ENCODE measurements around the gene RSU1. TPM values are rescaled to one million over a fixed set of nuclear protein-coding genes. Genes with fewer than 3 reads are reported as not detected.

The RSU1 gene
- total and polyA plus RNA-seq, 4 donors, result 46.6 to 84.1 (median 68.1) TPM

DNA sequence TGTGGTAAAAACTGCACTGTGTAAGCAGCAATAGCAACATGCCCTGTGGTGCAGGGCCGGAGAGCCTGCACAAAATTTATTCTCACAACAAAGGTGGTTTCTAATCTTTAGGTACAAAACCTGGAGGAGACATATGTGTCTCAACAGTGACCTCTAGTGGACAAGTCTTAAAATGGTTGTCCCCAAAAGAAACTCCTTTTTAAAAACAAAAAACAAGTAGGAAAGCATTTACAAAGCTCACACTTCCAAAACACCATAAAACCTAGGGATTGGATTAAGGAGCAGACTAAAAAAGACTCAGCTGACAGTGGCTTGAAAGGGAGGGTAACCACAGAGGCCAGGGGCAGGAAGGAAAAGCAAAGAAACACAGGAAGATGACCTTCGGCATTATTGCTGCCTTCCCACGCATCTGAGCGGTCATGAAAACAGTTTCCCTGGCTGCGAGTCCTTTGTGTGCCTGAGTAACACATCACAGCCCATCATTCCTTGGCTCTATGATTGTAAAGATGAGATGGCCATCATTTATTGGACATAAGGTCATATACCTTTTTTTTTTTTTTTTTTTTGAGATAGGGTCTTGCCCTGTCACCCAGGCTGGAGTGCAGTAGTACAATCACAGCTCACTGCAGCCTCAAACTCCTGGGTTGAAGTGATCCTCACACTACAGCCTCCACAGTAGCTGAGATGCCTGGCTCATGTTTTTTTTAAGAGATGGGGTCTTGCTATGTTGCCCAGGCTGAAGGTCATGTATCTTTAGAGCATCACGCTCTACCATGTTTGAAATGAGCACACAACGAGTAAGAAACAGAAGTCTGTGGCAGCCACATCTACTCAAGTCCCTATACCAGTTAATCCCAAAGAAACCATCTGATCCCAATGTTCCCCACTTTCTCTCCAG, 39.5 kb downstream of the RSU1 start:
- no peak overlapping the region for H3K27ac ChIP-seq (ENCODE audit: low read depth, low read length)
- no peaks in the 10 kb centered on the region for H3K27me3 ChIP-seq (ENCODE audit: control insufficient read depth, insufficient read depth, low read length)
- H3K36me3 ChIP-seq (ENCODE audit: control insufficient read depth, insufficient read depth, low read length), result peaks cover 3% of the 10 kb centered on the region
- DNase-seq (ENCODE audit: low read depth in 4 of 6, low spot score in 6 of 6), result peak; percentile 38 to 95 (median 52)
- no peaks in the 10 kb centered on the region for H3K9me3 ChIP-seq (ENCODE audit: control insufficient read depth, insufficient read depth, low read length)
- no peaks in the 10 kb centered on the region for H3K4me1 ChIP-seq (ENCODE audit: control insufficient read depth, insufficient read depth, low read length)
- 100% methylated on average over 1 of the region's 7 CpGs for WGBS (ENCODE audit: insufficient coverage)
- no peak overlapping the region for H3K4me3 ChIP-seq (ENCODE audit: low read depth, low read length)

DNA sequence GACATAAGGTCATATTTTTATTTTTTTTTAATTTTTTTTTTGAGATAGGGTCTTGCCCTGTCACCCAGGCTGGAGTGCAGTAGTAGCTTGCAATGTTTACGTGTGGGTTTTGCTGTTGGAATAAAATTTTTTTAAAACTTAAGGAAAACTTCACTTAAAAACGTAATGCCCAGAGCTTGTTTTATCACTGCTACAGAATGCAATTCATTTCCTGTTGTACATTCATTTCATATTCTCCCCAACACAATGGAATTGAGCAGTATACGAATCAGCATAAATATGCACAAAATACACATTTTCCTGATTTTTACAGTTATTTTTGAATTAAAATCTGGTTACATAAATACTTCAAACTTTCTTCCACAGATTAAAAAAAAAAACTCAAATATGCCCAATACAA, 40.3 kb downstream of the RSU1 start:
- no peak overlapping the region for H3K27ac ChIP-seq (ENCODE audit: low read depth, low read length)
- peaks cover 3% of the 10 kb centered on the region for H3K36me3 ChIP-seq (ENCODE audit: control insufficient read depth, insufficient read depth, low read length)
- no peaks in the 10 kb centered on the region for H3K9me3 ChIP-seq (ENCODE audit: control insufficient read depth, insufficient read depth, low read length)
- no CpG with 5 or more reads among the region's 3 CpGs for WGBS (ENCODE audit: insufficient coverage)
- H3K4me3 ChIP-seq (ENCODE audit: low read depth, low read length), result no peak overlapping the region
- no peaks in the 10 kb centered on the region for H3K27me3 ChIP-seq (ENCODE audit: control insufficient read depth, insufficient read depth, low read length)
- DNase-seq (ENCODE audit: low read depth in 4 of 6, low spot score in 6 of 6), result no peak
- H3K4me1 ChIP-seq (ENCODE audit: control insufficient read depth, insufficient read depth, low read length), result no peaks in the 10 kb centered on the region

DNA sequence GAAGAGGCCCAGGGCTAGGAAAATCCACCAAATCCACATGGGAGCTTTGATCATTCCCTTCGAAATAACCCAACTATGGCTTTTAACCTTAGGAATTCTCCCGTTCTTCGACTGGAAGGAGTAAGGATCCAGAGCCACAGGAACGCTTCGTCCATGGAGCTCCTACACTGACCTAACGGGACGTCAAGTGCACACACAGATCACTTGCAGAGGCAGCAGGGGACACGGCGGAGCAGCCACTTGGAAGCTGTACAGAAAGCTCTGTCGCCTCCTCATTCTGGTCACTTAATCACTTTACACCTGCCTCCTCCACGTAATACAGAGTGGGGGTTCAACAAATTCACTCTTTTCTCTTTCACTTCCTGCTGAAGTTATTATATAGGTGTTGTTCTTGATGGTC, 43.9 kb downstream of the RSU1 start:
- WGBS (ENCODE audit: insufficient coverage), result 78% methylated on average over 7 of the region's 11 CpGs
- no peaks in the 10 kb centered on the region for H3K27me3 ChIP-seq (ENCODE audit: control insufficient read depth, insufficient read depth, low read length)
- no peak overlapping the region for H3K27ac ChIP-seq (ENCODE audit: low read depth, low read length)
- no peak for DNase-seq (ENCODE audit: low read depth in 4 of 6, low spot score in 6 of 6)
- H3K9me3 ChIP-seq (ENCODE audit: control insufficient read depth, insufficient read depth, low read length), result no peaks in the 10 kb centered on the region
- H3K4me1 ChIP-seq (ENCODE audit: control insufficient read depth, insufficient read depth, low read length), result no peaks in the 10 kb centered on the region
- H3K36me3 ChIP-seq (ENCODE audit: control insufficient read depth, insufficient read depth, low read length), result no peaks in the 10 kb centered on the region
- no peak overlapping the region for H3K4me3 ChIP-seq (ENCODE audit: low read depth, low read length)

DNA sequence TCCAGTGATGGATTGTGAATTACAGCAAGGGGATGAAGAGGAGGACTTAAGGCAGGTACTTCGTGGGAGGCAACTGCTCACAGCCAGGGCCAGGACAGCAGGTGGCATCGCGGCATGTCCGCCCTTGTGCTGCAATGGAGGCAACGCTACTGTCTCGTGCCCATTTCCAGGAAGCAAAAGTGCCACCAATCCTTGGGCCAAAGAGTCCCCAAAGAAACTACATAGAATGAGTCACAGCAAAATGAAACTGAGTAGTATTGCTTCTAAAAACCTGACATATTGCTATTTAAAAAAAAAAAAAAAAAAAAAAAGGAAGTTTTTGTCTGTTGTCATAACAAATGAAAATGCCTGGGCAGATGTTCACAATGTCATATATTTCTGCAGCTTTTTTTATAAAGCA, 46.6 kb downstream of the RSU1 start:
- H3K4me1 ChIP-seq (ENCODE audit: control insufficient read depth, insufficient read depth, low read length), result no peaks in the 10 kb centered on the region
- no peaks in the 10 kb centered on the region for H3K36me3 ChIP-seq (ENCODE audit: control insufficient read depth, insufficient read depth, low read length)
- no peaks in the 10 kb centered on the region for H3K27me3 ChIP-seq (ENCODE audit: control insufficient read depth, insufficient read depth, low read length)
- H3K4me3 ChIP-seq (ENCODE audit: low read depth, low read length), result no peak overlapping the region
- no peak for DNase-seq (ENCODE audit: low read depth in 4 of 6, low spot score in 6 of 6)
- no peak overlapping the region for H3K27ac ChIP-seq (ENCODE audit: low read depth, low read length)
- no peaks in the 10 kb centered on the region for H3K9me3 ChIP-seq (ENCODE audit: control insufficient read depth, insufficient read depth, low read length)
- 95% methylated on average over 4 of the region's 6 CpGs for WGBS (ENCODE audit: insufficient coverage)

DNA sequence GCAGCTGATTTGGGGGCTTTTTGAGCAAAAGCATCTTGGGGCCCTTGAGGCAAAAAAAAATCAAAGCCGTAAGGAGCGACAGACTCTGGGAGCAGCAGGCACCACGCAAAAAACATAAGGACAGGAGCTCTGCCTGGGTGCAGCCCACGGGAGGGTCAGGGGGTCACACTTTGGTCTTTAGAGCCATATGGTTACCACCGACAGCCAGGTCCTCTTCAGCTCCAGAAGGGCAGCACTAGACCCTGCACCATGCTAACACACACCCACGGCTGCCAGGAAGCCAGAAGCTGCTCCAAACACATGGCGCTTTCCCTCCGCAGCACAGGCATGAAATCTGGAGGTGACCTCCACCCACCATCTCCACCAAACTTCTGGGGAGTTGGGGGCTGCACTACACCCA, 47.1 kb downstream of the RSU1 start:
- Histone ChIP-seq H3K9me3 (ENCODE audit: control insufficient read depth, insufficient read depth, low read length) (no peaks in the 10 kb centered on the region), H3K27ac (ENCODE audit: low read depth, low read length) (no peak overlapping the region), H3K36me3 (ENCODE audit: control insufficient read depth, insufficient read depth, low read length) (no peaks in the 10 kb centered on the region), H3K4me1 (ENCODE audit: control insufficient read depth, insufficient read depth, low read length) (no peaks in the 10 kb centered on the region), H3K27me3 (ENCODE audit: control insufficient read depth, insufficient read depth, low read length) (no peaks in the 10 kb centered on the region), H3K4me3 (ENCODE audit: low read depth, low read length) (no peak overlapping the region)
- no peak for DNase-seq (ENCODE audit: low read depth in 4 of 6, low spot score in 6 of 6)
- 77% methylated on average over 8 of the region's 8 CpGs for WGBS (ENCODE audit: insufficient coverage)

DNA sequence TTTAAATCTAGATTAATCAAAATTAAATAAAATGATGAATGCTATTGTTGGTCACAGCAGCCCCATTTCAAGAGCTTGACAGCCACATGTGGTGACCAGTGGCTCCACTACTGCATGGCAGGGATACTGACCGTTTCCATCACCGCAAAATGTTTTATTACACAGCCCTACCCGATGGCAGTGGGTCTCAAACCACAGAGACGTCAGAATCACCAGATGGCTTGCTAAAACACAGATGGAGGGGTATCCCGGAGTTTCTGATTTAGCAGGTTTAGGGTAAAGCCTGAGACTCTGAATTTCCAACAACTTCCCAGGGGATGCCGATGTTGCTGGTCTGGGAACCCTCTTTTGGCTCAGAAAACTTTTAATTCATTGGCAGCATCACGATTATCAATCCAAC, 47.9 kb downstream of the RSU1 start:
- H3K27ac ChIP-seq (ENCODE audit: low read depth, low read length), result no peak overlapping the region
- WGBS (ENCODE audit: insufficient coverage), result 89% methylated on average over 6 of the region's 7 CpGs
- H3K4me3 ChIP-seq (ENCODE audit: low read depth, low read length), result no peak overlapping the region
- H3K36me3 ChIP-seq (ENCODE audit: control insufficient read depth, insufficient read depth, low read length), result no peaks in the 10 kb centered on the region
- H3K9me3 ChIP-seq (ENCODE audit: control insufficient read depth, insufficient read depth, low read length), result no peaks in the 10 kb centered on the region
- H3K4me1 ChIP-seq (ENCODE audit: control insufficient read depth, insufficient read depth, low read length), result no peaks in the 10 kb centered on the region
- no peak for DNase-seq (ENCODE audit: low read depth in 4 of 6, low spot score in 6 of 6)
- H3K27me3 ChIP-seq (ENCODE audit: control insufficient read depth, insufficient read depth, low read length), result no peaks in the 10 kb centered on the region

DNA sequence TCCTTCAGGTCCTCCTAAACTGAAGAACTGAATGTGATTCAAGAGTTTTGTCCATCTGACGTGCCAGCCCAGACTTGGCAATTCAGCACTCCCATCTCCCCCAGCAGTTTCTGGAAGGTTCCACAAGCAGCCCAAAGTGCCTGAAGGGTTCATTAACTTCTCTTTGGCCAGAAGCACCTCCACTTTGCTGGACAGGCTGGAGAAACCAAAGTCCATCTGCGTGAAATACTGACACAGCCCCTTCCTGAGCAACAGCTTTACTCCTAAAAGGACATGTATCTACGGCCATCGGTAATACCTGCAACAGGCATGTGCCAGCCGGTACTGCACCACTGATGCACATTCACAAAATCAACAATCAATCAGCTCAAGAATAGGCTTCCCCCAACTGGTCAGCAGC, 48.5 kb downstream of the RSU1 start:
- WGBS (ENCODE audit: insufficient coverage), result 100% methylated on average over 3 of the region's 5 CpGs
- Histone ChIP-seq H3K4me3 (ENCODE audit: low read depth, low read length) (no peak overlapping the region), H3K27me3 (ENCODE audit: control insufficient read depth, insufficient read depth, low read length) (no peaks in the 10 kb centered on the region), H3K4me1 (ENCODE audit: control insufficient read depth, insufficient read depth, low read length) (no peaks in the 10 kb centered on the region), H3K36me3 (ENCODE audit: control insufficient read depth, insufficient read depth, low read length) (no peaks in the 10 kb centered on the region), H3K9me3 (ENCODE audit: control insufficient read depth, insufficient read depth, low read length) (no peaks in the 10 kb centered on the region), H3K27ac (ENCODE audit: low read depth, low read length) (no peak overlapping the region)
- DNase-seq (ENCODE audit: low read depth in 4 of 6, low spot score in 6 of 6), result no peak

DNA sequence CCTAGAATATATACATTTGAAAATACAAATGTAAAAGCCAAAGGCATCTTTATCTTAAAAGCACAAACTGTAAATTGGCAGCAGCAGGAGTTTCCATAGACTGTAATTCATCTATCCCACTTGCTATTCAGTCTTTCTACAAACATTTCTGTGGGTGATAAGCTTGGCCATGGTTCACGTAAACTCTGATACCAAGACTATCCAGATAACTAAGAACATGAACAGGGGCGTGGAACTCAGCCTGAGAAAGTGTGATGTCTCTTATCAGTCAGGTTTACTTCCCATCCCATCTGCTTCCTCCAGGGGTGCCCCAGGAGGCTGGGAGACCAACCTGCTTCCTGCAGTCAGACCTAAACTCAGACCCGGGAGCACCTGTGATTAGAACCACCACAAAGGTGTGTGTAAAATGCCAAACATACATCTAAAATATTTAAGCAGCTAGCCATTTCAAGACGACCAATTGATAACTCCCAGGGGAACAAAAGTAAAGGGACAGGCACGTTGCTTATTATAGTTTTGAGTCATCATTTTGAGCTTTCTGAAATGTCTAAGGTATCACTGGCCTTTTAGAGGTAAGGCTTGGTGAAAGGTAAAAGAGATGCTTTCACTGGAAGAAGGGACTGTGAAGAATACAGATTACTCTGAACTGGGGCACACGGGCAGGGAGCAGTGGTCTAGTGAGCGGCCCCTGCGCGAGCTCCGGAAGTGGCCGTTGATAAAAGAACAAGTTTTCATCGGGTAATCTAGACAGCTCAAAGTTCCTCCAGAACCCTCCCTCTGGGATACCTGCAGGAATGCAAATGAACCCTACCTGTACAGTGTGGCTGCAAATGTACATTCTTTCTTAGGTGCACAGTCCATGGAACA, 51.5 kb downstream of the RSU1 start:
- no peak for DNase-seq (ENCODE audit: low read depth in 4 of 6, low spot score in 6 of 6)
- Histone ChIP-seq H3K4me3 (ENCODE audit: low read depth, low read length) (no peak overlapping the region), H3K4me1 (ENCODE audit: control insufficient read depth, insufficient read depth, low read length) (no peaks in the 10 kb centered on the region), H3K36me3 (ENCODE audit: control insufficient read depth, insufficient read depth, low read length) (no peaks in the 10 kb centered on the region), H3K9me3 (ENCODE audit: control insufficient read depth, insufficient read depth, low read length) (no peaks in the 10 kb centered on the region), H3K27ac (ENCODE audit: low read depth, low read length) (no peak overlapping the region), H3K27me3 (ENCODE audit: control insufficient read depth, insufficient read depth, low read length) (no peaks in the 10 kb centered on the region)
- WGBS (ENCODE audit: insufficient coverage), result 91% methylated on average over 11 of the region's 12 CpGs

DNA sequence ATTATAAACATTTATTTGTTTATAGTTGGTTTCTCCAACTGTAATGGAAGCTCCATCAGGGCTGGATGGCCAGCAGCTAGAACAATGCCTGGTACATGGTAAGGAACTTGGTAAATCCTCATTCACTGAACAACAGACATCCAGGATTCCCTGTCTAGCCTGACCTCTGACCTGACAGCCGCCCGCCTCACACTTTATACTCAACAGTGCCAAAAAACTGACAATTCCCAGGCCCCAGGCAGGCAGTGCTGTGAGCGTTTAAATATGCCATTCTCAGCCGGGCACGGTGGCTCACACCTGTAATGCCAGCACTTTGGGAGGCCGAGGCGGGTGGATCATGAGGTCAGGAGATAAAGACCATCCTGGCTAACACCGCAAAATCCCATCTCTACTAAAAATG, 55.9 kb downstream of the RSU1 start:
- whole genome bisulfite sequencing (ENCODE audit: insufficient coverage), result 96% methylated on average over 7 of the region's 8 CpGs
- no peaks in the 10 kb centered on the region for H3K27me3 ChIP-seq (ENCODE audit: control insufficient read depth, insufficient read depth, low read length)
- no peaks in the 10 kb centered on the region for H3K36me3 ChIP-seq (ENCODE audit: control insufficient read depth, insufficient read depth, low read length)
- no peak overlapping the region for H3K27ac ChIP-seq (ENCODE audit: low read depth, low read length)
- no peaks in the 10 kb centered on the region for H3K9me3 ChIP-seq (ENCODE audit: control insufficient read depth, insufficient read depth, low read length)
- no peak for DNase-seq (ENCODE audit: low read depth in 4 of 6, low spot score in 6 of 6)
- no peak overlapping the region for H3K4me3 ChIP-seq (ENCODE audit: low read depth, low read length)
- H3K4me1 ChIP-seq (ENCODE audit: control insufficient read depth, insufficient read depth, low read length), result no peaks in the 10 kb centered on the region
